Transverse colon (tissue), 4 donors: ENCODE measurements around the gene PKD2.

ENCODE experiments used
- POLR2AphosphoS5 ChIP-seq, 3 donors: sonication (generic); formaldehyde crosslinking; IDR thresholded peaks; one replicate each; pipeline ENCODE4 v1.6.1; 2016; ENCODE audit warnings: antibody characterized with exemption in 3 of 3
- TF ChIP-seq, protein P1 (sequence below), 5 experiments: fragments of 200-600 bp in 3 of 5; fragments of 450-650 bp in 2 of 5; sonication (generic) in 3 of 5; IDR thresholded peaks; 1 replicate in 2 of 5; 2 replicates in 3 of 5; pipeline ENCODE4 v1.5.1; 2016 to 2017; ENCODE audit warnings: antibody characterized with exemption in 5 of 5, inconsistent platforms in 3 of 5, mild to moderate bottlenecking in 2 of 5, moderate library complexity in 1 of 5

DNA sequence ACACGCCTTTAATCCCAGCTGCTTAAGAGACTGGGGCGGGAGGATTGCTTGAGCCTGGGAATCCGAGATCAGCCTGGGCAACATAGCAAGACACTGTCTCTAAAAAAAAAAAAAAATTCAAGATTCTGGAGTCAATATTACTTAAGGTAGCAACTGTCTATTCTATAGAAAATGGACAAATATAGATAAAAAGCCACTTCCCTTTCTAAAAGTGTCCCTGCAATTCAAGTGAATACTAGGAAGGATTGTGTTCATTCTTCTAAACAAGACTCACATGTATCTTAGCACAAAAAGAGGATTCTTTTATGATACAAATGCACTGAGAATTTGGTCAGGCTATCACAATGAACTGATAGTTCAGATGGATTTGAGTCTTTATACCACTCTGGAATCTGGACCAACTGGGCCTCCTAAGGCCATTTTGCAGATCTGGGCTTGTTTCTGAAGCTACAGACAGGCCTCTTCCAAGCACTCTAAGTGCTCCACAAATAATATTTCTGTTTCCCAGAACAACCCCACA is 7.0 kb downstream of the PKD2 start:
- TF ChIP-seq, protein P1, sequence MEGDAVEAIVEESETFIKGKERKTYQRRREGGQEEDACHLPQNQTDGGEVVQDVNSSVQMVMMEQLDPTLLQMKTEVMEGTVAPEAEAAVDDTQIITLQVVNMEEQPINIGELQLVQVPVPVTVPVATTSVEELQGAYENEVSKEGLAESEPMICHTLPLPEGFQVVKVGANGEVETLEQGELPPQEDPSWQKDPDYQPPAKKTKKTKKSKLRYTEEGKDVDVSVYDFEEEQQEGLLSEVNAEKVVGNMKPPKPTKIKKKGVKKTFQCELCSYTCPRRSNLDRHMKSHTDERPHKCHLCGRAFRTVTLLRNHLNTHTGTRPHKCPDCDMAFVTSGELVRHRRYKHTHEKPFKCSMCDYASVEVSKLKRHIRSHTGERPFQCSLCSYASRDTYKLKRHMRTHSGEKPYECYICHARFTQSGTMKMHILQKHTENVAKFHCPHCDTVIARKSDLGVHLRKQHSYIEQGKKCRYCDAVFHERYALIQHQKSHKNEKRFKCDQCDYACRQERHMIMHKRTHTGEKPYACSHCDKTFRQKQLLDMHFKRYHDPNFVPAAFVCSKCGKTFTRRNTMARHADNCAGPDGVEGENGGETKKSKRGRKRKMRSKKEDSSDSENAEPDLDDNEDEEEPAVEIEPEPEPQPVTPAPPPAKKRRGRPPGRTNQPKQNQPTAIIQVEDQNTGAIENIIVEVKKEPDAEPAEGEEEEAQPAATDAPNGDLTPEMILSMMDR (IDR thresholded peaks at IDR 0.05) = no peak
- no peak for TF ChIP-seq POLR2AphosphoS5 (IDR thresholded peaks at IDR 0.05)
